Hepatocyte (in vitro differentiated cells): ENCODE results near the gene VAV2.

Experiments used
- CTCF ChIP-seq: fragments of 200-600 bp; sonication (generic); IDR thresholded peaks from 2 replicates; pipeline ENCODE4 v1.5.1; 2016; ENCODE audit warnings: antibody characterized with exemption, mild to moderate bottlenecking; ENCODE audit not compliant: poor library complexity
- EZH2 ChIP-seq: fragments of 200-600 bp; sonication (generic); IDR thresholded peaks from 2 replicates; pipeline ENCODE4 v1.6.1; 2016; ENCODE audit warnings: antibody characterized with exemption, mild to moderate bottlenecking, borderline replicate concordance

GRCh38 chr9:133866946-133867345 is 125.2 kb downstream of the VAV2 start:
- TF ChIP-seq CTCF (no peak), EZH2 (no peak)
